GM10248 (cell line): ENCODE data around the gene PTPRR.

ENCODE experiments used
- CTCF ChIA-PET: fragments of 300-600 bp; sonication (Branson Sonifier 250); formaldehyde crosslinking; extraction: SDS; loops from one replicate; lab custom pipeline; 2021; ENCODE audit warnings: antibody characterized with exemption; lab: Yijun Ruan, JAX
- POLR2A ChIA-PET: fragments of 350-650 bp; sonication (Branson Sonifier 250); formaldehyde crosslinking; extraction: SDS; loops from one replicate; lab custom pipeline; 2020; ENCODE audit warnings: antibody characterized with exemption; lab: Yijun Ruan, JAX
- DNase-seq: peaks from one replicate; pipeline ENCODE4 v3.0.0; 2012; ENCODE audit errors: extremely low spot score
- TF ChIP-seq, protein P1 (sequence below): IDR thresholded peaks from 2 replicates; pipeline ENCODE4 v1.5.1; 2012; ENCODE audit warnings: mild to moderate bottlenecking, low read depth; ENCODE audit errors: extremely low read depth, missing control alignments, control extremely low read depth

Gene PTPRR

DNA sequence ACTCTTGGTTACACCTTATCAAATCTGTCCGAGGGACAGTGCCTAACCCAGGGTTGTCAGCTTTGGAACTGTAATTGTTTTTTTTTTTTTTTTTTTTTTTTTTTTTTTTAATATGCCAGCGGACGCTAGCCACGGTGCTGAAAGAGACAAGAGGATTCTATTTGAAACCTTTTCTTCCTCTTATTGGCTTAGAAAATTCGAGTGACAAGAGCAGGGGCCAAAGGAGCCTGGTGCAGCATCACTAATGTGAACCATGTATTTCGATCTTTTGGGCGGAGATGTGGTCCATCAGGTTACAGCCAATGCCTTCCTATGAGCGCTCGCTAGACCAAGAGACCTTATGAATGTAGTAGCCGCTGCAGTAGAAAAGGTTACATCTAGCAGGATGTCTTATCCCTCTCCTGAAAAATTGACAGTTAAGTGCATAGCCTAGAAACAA lies 922 bp downstream of the PTPRR start:
- TF ChIP-seq, protein P1, sequence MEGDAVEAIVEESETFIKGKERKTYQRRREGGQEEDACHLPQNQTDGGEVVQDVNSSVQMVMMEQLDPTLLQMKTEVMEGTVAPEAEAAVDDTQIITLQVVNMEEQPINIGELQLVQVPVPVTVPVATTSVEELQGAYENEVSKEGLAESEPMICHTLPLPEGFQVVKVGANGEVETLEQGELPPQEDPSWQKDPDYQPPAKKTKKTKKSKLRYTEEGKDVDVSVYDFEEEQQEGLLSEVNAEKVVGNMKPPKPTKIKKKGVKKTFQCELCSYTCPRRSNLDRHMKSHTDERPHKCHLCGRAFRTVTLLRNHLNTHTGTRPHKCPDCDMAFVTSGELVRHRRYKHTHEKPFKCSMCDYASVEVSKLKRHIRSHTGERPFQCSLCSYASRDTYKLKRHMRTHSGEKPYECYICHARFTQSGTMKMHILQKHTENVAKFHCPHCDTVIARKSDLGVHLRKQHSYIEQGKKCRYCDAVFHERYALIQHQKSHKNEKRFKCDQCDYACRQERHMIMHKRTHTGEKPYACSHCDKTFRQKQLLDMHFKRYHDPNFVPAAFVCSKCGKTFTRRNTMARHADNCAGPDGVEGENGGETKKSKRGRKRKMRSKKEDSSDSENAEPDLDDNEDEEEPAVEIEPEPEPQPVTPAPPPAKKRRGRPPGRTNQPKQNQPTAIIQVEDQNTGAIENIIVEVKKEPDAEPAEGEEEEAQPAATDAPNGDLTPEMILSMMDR: no peak
- DNase-seq: no peak
- POLR2A ChIA-PET: no interaction called here
- CTCF ChIA-PET: no interaction called here

DNA sequence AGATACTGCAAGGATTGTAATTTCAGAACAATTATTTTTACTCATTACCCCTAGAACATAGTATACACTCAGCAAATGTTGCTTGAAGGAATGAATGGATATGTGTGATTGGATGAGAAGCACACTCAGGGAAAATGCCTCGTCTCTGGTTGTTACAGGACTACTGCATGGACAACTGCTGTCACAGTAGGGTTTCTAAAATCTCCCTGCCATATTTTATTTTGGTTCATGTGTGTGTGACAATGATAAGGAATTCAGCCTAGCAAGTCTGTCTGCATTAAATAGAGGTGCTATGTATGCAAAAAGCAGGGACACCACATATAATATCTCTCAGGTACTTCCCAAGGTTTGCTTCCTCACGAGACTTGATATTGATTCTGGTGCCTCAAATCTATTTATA lies 1.4 kb downstream of the PTPRR start:
- POLR2A ChIA-PET: no interaction called here
- TF ChIP-seq, protein P1: no peak
- CTCF ChIA-PET: no interaction called here
- no peak for DNase-seq

DNA sequence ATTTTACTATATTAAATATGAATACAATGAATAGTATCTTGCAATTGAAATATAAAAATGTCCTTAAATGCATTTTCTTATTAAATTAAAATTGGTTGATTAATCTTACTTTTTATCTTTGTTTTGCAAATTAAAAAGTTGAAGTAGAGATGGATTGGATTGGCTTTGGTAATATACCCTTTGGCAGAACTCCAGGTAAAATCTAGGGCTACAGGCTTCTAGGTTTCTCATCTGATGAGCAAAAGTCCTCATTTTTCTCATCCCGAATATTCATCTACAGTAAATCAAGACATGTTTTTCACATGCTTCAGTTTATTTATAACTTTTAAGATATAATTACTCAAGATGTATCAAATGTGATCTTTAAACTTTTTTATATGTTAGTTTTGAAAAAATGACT lies 2.2 kb downstream of the PTPRR start:
- ChIA-PET CTCF (interaction anchor here (0.9 to 1.0 kb wide), 2 partner anchors 11 to 29 kb away, joined by 3 read pairs; no protein-coding TSS in a partner anchor), POLR2A (no interaction called here)
- TF ChIP-seq, protein P1: no peak
- no peak for DNase-seq

DNA sequence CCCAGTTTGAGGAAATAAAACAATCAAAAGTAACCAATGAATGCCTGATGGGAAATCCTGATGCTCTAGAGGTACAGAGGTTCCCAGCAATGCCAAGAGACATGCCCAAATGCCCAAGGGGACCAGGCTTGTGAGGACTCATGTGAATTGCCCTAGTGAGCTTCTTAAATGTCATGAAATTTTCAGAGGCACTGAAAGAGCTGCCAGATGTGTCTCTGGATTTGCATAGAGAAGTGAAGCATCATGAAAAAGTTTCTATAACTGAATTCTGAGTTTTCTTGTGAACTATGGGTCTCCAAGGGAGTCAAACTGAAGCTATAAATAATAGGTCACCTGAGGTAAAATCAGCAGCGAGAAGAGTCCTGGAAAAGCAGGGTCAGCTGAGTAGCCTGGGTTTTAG lies 9.9 kb downstream of the PTPRR start:
- TF ChIP-seq, protein P1: no peak
- POLR2A ChIA-PET: no interaction called here
- DNase-seq: no peak
- CTCF ChIA-PET: interaction anchor here (0.9 kb wide), 1 partner anchor 27 kb away, joined by 3 read pairs; no protein-coding TSS in a partner anchor

DNA sequence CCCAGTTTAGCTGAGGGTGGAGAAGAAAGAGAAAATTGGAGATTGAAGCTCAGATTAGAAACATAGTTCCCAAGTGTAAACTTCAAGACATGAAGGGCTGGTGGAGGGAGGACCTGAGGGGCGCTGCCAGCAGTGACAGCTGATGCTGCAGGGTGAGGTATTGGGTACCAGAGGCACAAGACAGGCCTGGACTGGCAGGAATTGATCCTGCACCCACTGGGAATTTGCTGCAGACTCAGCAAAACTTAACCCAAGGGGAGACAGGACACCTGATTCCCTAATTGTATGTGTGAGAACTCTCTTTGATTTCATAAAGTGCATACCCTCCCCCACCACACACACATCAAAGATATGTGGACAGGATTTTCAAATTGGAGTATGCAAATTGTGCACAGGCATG lies 11.6 kb downstream of the PTPRR start:
- TF ChIP-seq, protein P1: no peak
- ChIA-PET CTCF (no interaction called here), POLR2A (no interaction called here)

DNA sequence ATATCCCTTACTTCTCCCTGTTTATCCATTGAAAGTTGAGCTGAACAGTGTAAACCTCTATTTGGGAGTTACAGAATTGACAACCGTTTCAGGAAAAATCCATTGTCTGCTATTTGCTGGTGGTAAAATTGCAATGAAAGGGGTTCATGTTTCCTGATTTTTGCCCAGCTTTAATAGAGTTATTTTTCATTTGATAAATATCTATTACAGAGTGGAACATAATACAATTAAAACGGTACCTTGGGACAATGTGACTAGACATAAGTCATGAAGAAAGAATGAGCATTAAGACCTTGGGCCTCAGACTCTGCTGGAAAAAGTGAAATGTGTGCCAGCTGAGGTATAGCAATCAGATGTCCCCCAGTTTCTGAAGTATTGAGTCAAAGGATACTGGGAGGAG lies 13.1 kb downstream of the PTPRR start:
- no peak for DNase-seq
- POLR2A ChIA-PET: no interaction called here
- TF ChIP-seq, protein P1: no peak
- CTCF ChIA-PET: interaction anchor here (1.4 kb wide), 1 partner anchor 24 kb away, joined by 4 read pairs; no protein-coding TSS in a partner anchor

More for the DNA sequence above, 11.6 kb downstream of the PTPRR start:
- DNase-seq: no peak
